ENCODE data around the gene DIS3.
"Not testable (repeated sequence)": the region's sequence is repeated elsewhere in the genome, so short reads cannot be mapped to it uniquely, and the experiment has no call there.

Gene DIS3

DNA sequence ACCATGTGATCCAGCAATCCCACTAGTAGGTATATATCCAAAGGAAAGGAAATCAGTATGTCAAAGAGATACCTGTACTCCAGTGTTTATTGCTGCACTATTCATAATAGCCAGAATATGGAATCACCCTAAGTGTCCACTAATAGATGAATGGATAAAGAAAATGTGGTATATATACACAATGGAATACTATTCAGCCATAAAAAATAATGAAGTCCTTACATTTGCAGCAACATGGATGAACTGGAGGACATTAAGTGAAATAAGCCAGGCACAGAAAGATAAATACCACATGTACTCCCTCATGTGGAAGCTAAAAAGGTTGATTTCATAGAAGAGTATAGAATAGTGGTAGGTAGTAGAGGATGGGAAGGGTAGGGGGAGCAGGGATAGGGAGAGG is 30.5 kb downstream of the DIS3 start:
- no peak for DNase-seq (ENCODE audit: low spot score)

DNA sequence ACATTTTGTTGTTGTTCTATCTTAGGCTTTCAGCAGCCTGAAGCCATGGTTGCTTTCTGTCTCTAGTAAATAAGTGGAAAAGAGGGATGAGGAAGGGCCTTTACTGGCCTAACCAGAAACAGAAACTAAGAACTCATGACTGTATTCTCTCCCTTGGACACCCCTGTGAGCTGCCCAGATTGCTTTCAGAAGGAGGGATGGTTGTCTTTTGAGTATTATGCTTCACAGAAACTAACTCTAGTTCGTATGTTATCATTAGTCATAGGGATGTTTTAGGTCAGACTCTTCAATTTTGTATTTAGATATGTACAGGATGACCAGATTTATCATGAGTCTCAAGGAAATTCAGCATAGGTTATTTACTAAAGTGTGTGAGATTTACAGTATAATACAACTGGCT is 36.4 kb downstream of the DIS3 start:
- DNase-seq (ENCODE audit: low spot score): no peak

- DNase-seq (ENCODE audit: low spot score): no peak
These were observed 41.7 kb downstream of the DIS3 start for GRCh38 chr13:72740015-72740414.

- no peak for DNase-seq (ENCODE audit: low spot score)
These were observed 44.7 kb downstream of the DIS3 start for GRCh38 chr13:72737033-72737432.

- DNase-seq (ENCODE audit: low spot score): no peak
These were observed 53.5 kb downstream of the DIS3 start for GRCh38 chr13:72728290-72728605.

DNA sequence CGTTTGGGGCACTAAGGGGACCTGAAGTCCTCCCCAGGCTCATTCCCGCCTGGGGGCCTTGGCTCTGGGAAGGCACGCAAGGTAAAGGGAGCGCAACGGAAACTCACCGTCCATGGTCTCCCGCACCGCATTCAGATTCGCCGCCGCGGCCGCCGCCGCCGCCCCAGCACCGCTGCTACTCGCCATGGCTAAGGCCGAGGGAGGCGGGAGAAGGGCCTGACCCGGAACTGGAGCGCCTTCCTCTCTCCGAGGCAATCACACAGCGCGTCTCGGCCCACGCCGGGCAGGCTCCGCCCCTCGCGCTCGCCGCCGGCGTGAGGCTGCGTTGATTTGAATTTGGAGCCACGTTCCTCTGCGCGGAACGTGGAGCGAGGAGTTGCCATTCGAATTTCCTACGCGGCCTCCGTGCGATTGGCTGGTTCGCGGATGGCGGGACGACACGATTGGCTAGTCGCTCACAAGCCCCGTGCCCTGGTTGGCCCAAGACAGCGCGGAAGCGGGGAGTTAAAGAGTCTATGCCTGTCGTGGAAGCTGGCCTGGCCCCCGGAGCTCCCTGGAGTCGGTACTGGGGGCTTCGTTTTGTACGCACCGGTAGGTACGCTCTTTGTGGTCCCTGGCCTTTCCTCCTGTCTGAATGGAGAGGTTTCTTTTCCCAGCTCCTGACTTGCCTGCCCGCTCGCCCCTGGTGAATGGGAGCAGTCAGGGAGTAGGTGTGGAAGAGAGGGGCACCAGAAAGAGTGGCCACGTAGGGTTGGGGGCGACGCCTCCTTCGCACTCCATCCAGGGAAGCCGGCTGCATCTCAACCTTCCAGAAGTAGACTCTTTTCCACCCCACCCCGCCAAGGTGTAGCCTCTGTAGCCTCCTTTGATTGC is 54.0 kb downstream of the DIS3 start, which contains the start of the genes BORA and MZT1:
BORA (plus strand) TSS at position 507 of the 873 bp plus-strand sequence. CDS start 1,018 bp downstream, outside the sequence.
MZT1 (minus strand) TSS at position 213 of the 873 bp plus-strand sequence; CDS start at position 186, 27 bp downstream.
- peak; percentile 99 for DNase-seq (ENCODE audit: low spot score)

DNA sequence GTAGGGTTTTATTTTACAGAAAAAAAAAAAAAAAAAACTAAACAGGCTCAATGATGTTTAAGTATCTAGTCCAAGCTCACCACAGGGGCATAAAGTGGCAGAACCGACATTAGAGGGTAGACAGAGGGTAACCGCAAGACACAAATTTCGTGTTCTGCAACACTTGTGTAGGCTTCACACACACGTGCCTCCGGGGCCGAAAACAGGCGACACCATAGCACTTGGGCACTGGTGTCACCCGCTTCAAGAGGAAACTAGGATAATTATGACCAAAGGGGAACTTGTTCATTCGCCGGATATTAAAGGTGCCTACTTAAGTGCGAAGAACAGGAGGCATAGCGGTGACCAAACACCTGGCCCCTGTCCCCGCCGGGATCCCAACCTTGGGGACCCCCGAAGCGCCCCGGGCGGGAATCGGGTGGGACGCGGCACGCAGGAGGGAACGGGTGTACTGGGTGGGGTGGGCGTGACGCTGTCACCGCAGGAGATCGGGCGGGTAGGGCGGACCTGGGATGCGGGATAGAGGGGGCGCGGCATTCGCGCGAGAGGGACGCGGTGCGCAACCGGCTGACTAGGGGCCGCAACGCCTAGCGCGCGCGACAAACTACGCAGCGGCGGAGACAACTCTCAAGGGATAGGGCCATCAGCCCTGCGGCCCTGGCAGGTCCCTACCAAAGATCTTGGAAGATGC is 54.8 kb downstream of the DIS3 start:
- DNase-seq (ENCODE audit: low spot score): peak; percentile 78

DNA sequence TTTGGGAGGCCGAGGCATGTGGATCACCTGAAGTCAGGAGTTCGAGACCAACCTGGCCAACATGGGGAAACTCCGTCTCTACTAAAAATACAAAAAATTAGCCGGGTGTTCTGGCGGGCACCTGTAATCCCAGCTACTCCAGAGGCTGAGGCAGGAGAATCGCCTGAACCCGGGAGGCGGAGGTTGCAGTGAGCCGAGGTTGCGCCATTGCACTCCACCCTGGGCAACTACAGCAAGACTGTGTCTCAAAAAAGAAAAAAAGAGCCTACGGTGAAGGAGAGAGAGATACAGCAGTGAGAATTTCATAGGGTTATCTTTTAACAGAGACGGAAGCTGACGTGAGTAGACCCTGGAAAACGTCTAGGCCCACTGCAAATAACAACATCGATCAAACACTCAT is 55.5 kb downstream of the DIS3 start:
- not testable (repeated sequence) for DNase-seq (ENCODE audit: low spot score)

DNA sequence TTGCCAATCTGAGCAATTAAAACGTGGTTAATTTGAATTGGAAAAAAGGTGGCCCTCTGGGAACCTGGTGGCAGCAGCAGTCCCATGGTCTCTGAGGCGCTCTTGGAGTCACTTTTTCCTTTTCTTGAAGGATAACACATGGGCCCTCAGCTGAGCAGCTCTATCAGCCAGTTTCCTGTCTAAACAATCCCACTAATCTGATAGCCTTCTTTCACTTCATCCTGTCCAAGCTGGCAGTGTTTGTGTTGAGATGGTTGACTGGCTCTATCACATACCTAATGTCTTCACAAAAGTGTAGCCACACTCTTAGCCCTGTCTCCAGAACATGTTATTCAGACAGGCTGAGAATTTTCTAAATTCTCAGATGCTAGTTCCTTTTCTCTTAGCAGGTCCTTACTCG is 64.9 kb downstream of the DIS3 start:
- DNase-seq (ENCODE audit: low spot score): no peak

All from NAMALWA (cell line).